Cardiac fibroblast (primary cell): ENCODE data around the gene EVA1A.
A peak's percentile ranks its signal among the peaks of the same experiment; 100 is the strongest.

ENCODE experiments used
- DNase-seq, 2 donors: peaks; one replicate each; pipeline versions ENCODE4 v3.0.0 to v3.0.0-alpha.2; 2010; ENCODE audit warnings: low read depth in 2 of 2
- H3K4me3 ChIP-seq, 2 donors: replicated peaks in 1 of 2; 1 replicate in 1 of 2; 2 replicates in 1 of 2; pipeline ENCODE4 v1.5.1; 2011; ENCODE audit warnings: low read depth in 2 of 2, low read length in 2 of 2, mild to moderate bottlenecking in 2 of 2, moderate library complexity in 1 of 2
- CTCF ChIP-seq: IDR thresholded peaks from one replicate; pipeline ENCODE4 v1.5.1; 2011; ENCODE audit warnings: low read depth, mild to moderate bottlenecking, low read length, inconsistent platforms

Gene EVA1A

GRCh38 chr2:75513616-75514170 is 47.0 kb downstream of the EVA1A start:
- DNase-seq: peak in 1 of 2 donors; percentile 44
- TF ChIP-seq CTCF: no peak

GRCh38 chr2:75512455-75513212 is 48.1 kb downstream of the EVA1A start:
- TF ChIP-seq CTCF: no peak
- no peak overlapping the region for H3K4me3 ChIP-seq

More at GRCh38 chr2:75513616-75514170, 47.0 kb downstream of the EVA1A start:
- H3K4me3 ChIP-seq: no peak overlapping the region

DNA sequence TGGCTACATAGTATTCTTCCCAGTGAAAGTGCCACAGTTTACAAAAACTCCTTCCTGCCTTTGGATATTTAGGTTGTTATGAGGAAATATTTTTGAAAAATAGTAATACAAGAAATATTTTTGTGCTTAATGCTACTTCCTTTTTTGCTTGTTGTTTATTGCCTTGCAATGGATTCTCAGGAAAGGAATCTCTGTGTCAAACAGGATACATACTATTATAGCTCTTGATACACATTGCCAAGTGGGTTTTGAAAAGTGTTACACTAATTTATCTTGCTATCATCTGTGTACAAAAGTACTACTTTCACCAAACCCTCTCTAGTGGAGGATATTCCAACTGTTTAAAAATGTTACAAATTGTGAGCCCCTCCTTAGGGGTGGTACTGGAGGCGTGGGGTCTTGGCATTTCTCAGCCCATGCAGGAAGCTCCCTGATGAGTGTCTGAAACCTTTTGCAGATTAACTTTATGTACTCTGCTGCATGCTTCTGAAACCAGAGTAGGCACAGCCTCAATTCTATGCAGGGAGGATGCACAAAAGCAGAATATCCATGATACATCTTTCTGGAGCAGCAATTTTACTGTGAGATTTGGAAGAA is 54.5 kb downstream of the EVA1A start:
- no peak for TF ChIP-seq CTCF
- no peak for DNase-seq
- no peak overlapping the region for H3K4me3 ChIP-seq

More at GRCh38 chr2:75512455-75513212, 48.1 kb downstream of the EVA1A start:
- no peak for DNase-seq

- no peak for TF ChIP-seq CTCF
Measured at GRCh38 chr2:75505012-75505411, 55.7 kb downstream of the EVA1A start.

GRCh38 chr2:75503048-75503607 is 57.6 kb downstream of the EVA1A start:
- DNase-seq: peak; percentile 48 to 85
- no peak for TF ChIP-seq CTCF
- no peak overlapping the region for H3K4me3 ChIP-seq

More at GRCh38 chr2:75505012-75505411, 55.7 kb downstream of the EVA1A start:
- H3K4me3 ChIP-seq: no peak overlapping the region
- no peak for DNase-seq

GRCh38 chr2:75500633-75501032 is 60.1 kb downstream of the EVA1A start:
- no peak overlapping the region for H3K4me3 ChIP-seq
- DNase-seq: peak in 1 of 2 donors; percentile 22
- no peak for TF ChIP-seq CTCF
